ENCODE results near the gene STX8.
A peak's percentile ranks its signal among the peaks of the same experiment; 100 is the strongest.
"Not testable (repeated sequence)": the region's sequence is repeated elsewhere in the genome, so short reads cannot be mapped to it uniquely, and the experiment has no call there.

STX8 gene

DNA sequence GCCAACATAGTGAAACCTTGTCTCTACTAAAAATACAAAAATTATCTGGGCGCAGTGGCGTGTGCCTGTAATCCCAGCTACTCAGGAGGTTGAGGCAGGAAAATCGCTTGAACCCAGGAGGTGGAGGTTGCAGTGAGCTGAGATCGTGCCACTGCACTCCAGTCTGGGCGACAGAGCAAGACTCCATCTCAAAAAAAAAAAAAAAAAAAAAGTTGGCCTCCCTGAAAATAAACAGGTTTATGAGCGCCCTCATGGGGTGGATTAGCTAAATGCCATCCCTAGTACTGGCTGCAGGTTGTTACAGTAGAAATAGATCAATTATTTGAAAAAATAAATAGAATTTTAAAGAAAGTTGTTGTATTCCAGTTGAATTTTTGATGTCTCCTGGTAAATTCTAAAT, 20.9 kb downstream of the STX8 start:
- peak; percentile 18 for DNase-seq (ENCODE audit: low read depth)
- H3K4me3 ChIP-seq (ENCODE audit: low read depth, low read length), result not testable (repeated sequence)
- TF ChIP-seq, protein P1, sequence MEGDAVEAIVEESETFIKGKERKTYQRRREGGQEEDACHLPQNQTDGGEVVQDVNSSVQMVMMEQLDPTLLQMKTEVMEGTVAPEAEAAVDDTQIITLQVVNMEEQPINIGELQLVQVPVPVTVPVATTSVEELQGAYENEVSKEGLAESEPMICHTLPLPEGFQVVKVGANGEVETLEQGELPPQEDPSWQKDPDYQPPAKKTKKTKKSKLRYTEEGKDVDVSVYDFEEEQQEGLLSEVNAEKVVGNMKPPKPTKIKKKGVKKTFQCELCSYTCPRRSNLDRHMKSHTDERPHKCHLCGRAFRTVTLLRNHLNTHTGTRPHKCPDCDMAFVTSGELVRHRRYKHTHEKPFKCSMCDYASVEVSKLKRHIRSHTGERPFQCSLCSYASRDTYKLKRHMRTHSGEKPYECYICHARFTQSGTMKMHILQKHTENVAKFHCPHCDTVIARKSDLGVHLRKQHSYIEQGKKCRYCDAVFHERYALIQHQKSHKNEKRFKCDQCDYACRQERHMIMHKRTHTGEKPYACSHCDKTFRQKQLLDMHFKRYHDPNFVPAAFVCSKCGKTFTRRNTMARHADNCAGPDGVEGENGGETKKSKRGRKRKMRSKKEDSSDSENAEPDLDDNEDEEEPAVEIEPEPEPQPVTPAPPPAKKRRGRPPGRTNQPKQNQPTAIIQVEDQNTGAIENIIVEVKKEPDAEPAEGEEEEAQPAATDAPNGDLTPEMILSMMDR (IDR thresholded peaks at IDR 0.05; ENCODE audit: control insufficient read depth, extremely low read depth, insufficient read depth), result peak; percentile 58

GRCh38 chr17:9553596-9553995, 22.0 kb downstream of the STX8 start:
- no peak overlapping the region for H3K4me3 ChIP-seq (ENCODE audit: low read depth, low read length)
- TF ChIP-seq, protein P1 (IDR thresholded peaks at IDR 0.05; ENCODE audit: control insufficient read depth, extremely low read depth, insufficient read depth), result no peak
- DNase-seq (ENCODE audit: low read depth), result no peak

- H3K4me3 ChIP-seq (ENCODE audit: low read depth, low read length), result no peak overlapping the region
- TF ChIP-seq, protein P1 (IDR thresholded peaks at IDR 0.05; ENCODE audit: control insufficient read depth, extremely low read depth, insufficient read depth), result no peak
- no peak for DNase-seq (ENCODE audit: low read depth)
These were observed 22.4 kb downstream of the STX8 start for GRCh38 chr17:9553181-9553580.

GRCh38 chr17:9549215-9549614, 26.4 kb downstream of the STX8 start:
- no peak overlapping the region for H3K4me3 ChIP-seq (ENCODE audit: low read depth, low read length)
- no peak for DNase-seq (ENCODE audit: low read depth)
- TF ChIP-seq, protein P1 (IDR thresholded peaks at IDR 0.05; ENCODE audit: control insufficient read depth, extremely low read depth, insufficient read depth), result no peak

DNA sequence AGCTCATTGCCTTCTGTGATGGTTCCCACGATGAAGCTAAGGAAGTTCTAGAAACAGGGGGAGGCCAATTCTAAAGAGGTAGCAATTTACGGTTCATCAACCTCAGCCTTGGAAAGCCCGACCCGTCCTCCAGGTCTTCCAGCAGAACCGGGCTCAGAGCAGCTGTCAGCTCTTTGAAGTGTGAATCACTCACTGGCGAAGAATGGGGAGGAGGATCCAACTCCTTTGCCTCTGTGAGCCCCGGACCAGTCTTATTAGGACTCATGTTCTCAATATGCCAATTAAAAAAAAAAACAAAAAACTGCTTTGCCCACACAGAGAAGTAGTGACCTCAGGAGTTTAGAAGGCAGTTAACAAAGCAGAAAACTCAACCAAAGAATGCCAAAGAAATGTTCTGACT, 31.4 kb downstream of the STX8 start:
- TF ChIP-seq, protein P1 (IDR thresholded peaks at IDR 0.05; ENCODE audit: control insufficient read depth, extremely low read depth, insufficient read depth), result no peak
- DNase-seq (ENCODE audit: low read depth), result no peak
- H3K4me3 ChIP-seq (ENCODE audit: low read depth, low read length), result no peak overlapping the region

DNA sequence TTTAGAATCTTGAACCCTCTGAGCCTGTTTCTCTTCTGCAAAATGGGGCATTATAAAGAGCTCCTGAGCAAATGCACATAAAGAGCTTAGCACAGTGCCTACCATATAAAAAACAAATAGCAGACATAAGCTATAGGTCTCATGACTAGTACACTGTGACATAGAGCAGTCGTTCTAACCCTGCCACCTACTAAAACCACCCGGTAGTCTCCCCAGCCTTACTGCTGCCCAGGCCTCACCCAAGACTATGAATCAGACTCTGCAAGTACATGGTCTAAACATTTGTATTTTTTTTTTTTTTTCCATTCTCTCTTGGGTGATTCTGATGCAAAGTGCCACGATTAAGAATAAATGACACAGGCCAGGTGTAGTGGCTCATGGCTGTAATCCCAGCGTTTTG, 33.9 kb downstream of the STX8 start:
- TF ChIP-seq, protein P1 (IDR thresholded peaks at IDR 0.05; ENCODE audit: control insufficient read depth, extremely low read depth, insufficient read depth), result no peak
- no peak overlapping the region for H3K4me3 ChIP-seq (ENCODE audit: low read depth, low read length)
- no peak for DNase-seq (ENCODE audit: low read depth)

DNA sequence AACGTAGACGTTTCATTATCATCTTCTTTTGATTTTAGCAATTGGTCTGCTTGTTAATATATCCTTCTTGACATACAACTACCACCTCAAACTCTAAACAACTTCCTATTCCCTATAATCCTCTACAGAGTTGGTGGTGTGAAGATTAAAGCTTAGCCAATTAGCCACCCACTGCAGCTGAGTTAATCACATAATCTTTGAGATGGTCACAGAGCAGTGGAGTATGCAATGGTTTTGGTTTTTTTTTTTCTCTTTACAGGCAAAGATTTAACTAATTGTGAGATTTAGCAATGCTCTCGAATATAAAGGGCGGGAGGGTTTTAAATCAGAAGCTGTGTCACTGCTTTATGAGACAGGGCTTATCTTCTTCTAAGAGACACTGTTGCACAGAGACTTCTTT, 37.0 kb downstream of the STX8 start:
- H3K4me3 ChIP-seq (ENCODE audit: low read depth, low read length), result no peak overlapping the region
- DNase-seq (ENCODE audit: low read depth), result no peak
- TF ChIP-seq, protein P1 (IDR thresholded peaks at IDR 0.05; ENCODE audit: control insufficient read depth, extremely low read depth, insufficient read depth), result no peak

Data from LNCaP clone FGC (cell line).